ENCODE measurements around the gene RIMBP2.

RIMBP2 gene

GRCh38 chr12:130685850-130686249 is 30.2 kb downstream of the RIMBP2 start:
- TF ChIP-seq GATA3 (IDR thresholded peaks at IDR 0.05; ENCODE audit: low read depth, low read length) (no peak), GATA2 (IDR thresholded peaks at IDR 0.05; ENCODE audit: low read depth, low read length) (no peak)

GRCh38 chr12:130685250-130685787 is 30.8 kb downstream of the RIMBP2 start:
- TF ChIP-seq GATA3 (IDR thresholded peaks at IDR 0.05; ENCODE audit: low read depth, low read length) (no peak), GATA2 (IDR thresholded peaks at IDR 0.05; ENCODE audit: low read depth, low read length) (no peak)

- no peak for TF ChIP-seq GATA3 (IDR thresholded peaks at IDR 0.05; ENCODE audit: low read depth, low read length)
- TF ChIP-seq GATA2 (IDR thresholded peaks at IDR 0.05; ENCODE audit: low read depth, low read length) = no peak
Observed at GRCh38 chr12:130683811-130684210, 32.3 kb downstream of the RIMBP2 start.

- TF ChIP-seq GATA3 (IDR thresholded peaks at IDR 0.05; ENCODE audit: low read depth, low read length) (no peak), GATA2 (IDR thresholded peaks at IDR 0.05; ENCODE audit: low read depth, low read length) (no peak)
Observed at GRCh38 chr12:130683080-130683479, 33.0 kb downstream of the RIMBP2 start.

- TF ChIP-seq GATA3 (IDR thresholded peaks at IDR 0.05; ENCODE audit: low read depth, low read length) (no peak), GATA2 (IDR thresholded peaks at IDR 0.05; ENCODE audit: low read depth, low read length) (no peak)
Observed at GRCh38 chr12:130680451-130680990, 35.6 kb downstream of the RIMBP2 start.

GRCh38 chr12:130677957-130678558 is 38.0 kb downstream of the RIMBP2 start:
- TF ChIP-seq GATA2 (IDR thresholded peaks at IDR 0.05; ENCODE audit: low read depth, low read length) = no peak
- TF ChIP-seq GATA3 (IDR thresholded peaks at IDR 0.05; ENCODE audit: low read depth, low read length) = no peak

GRCh38 chr12:130675791-130676190 is 40.3 kb downstream of the RIMBP2 start:
- TF ChIP-seq GATA3 (IDR thresholded peaks at IDR 0.05; ENCODE audit: low read depth, low read length) (no peak), GATA2 (IDR thresholded peaks at IDR 0.05; ENCODE audit: low read depth, low read length) (no peak)

GRCh38 chr12:130675121-130675520 is 41.0 kb downstream of the RIMBP2 start:
- no peak for TF ChIP-seq GATA3 (IDR thresholded peaks at IDR 0.05; ENCODE audit: low read depth, low read length)
- no peak for TF ChIP-seq GATA2 (IDR thresholded peaks at IDR 0.05; ENCODE audit: low read depth, low read length)

- TF ChIP-seq GATA3 (IDR thresholded peaks at IDR 0.05; ENCODE audit: low read depth, low read length) (no peak), GATA2 (IDR thresholded peaks at IDR 0.05; ENCODE audit: low read depth, low read length) (no peak)
Observed at GRCh38 chr12:130674676-130675075, 41.4 kb downstream of the RIMBP2 start.

GRCh38 chr12:130673036-130673705 is 42.9 kb downstream of the RIMBP2 start:
- TF ChIP-seq GATA2 (IDR thresholded peaks at IDR 0.05; ENCODE audit: low read depth, low read length) (no peak), GATA3 (IDR thresholded peaks at IDR 0.05; ENCODE audit: low read depth, low read length) (no peak)

GRCh38 chr12:130672089-130672820 is 43.8 kb downstream of the RIMBP2 start:
- TF ChIP-seq GATA3 (IDR thresholded peaks at IDR 0.05; ENCODE audit: low read depth, low read length) (no peak), GATA2 (IDR thresholded peaks at IDR 0.05; ENCODE audit: low read depth, low read length) (peak; percentile 14; the same call in 1 of the 2 replicates)

GRCh38 chr12:130671556-130671955 is 44.5 kb downstream of the RIMBP2 start:
- TF ChIP-seq GATA3 (IDR thresholded peaks at IDR 0.05; ENCODE audit: low read depth, low read length) = no peak
- TF ChIP-seq GATA2 (IDR thresholded peaks at IDR 0.05; ENCODE audit: low read depth, low read length) = no peak

GRCh38 chr12:130669797-130670196 is 46.3 kb downstream of the RIMBP2 start:
- TF ChIP-seq GATA2 (IDR thresholded peaks at IDR 0.05; ENCODE audit: low read depth, low read length) (no peak), GATA3 (IDR thresholded peaks at IDR 0.05; ENCODE audit: low read depth, low read length) (no peak)

- no peak for TF ChIP-seq GATA2 (IDR thresholded peaks at IDR 0.05; ENCODE audit: low read depth, low read length)
- no peak for TF ChIP-seq GATA3 (IDR thresholded peaks at IDR 0.05; ENCODE audit: low read depth, low read length)
Observed at GRCh38 chr12:130669205-130669557, 46.9 kb downstream of the RIMBP2 start.

Measured in SH-SY5Y (cell line).